ENCODE data around the gene SLC19A2.

SLC19A2 gene

DNA sequence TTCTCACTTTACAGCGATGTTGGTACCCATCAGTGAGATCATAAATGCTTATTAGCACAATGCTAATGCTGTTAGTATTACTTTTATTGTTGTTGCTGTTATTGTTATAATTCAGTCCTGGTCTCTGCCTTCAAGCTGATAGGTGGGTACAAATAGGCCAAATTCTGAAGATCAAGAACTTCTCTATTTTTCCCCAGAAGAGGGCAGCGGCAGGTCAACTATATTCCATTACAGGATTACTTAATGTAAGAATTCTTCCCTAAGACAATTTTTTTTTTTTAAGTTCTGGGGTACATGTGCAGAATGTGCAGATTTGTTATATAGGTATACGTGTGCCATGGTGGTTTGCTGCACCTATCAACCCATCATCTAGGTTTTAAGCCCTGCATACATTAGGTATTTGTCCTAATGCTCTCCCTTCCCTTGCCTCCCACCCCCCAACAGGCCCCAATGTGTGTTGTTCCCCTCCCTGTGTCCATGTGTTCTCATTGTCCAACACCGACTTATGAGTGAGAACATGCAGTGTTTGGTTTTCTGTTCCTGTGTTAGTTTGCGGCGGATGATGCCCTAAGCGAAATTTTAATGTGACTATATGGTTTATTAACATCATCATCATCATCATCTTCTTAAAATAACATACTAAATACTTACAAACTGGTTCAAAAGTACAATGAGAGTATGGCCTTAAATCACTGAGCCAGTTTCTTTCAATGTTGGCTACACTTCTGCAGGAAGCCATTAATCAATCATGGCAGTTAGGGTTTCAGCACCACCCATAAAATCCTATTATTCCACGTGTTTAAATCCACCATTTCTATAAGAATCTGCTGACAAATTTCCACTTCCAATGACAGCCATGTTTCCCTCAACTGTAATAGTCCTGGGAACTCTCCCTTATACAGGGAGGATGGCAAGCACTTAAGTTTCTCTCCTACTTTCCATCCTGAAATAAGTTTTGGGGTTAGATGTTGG, 19.2 kb downstream of the SLC19A2 start:
- Histone ChIP-seq H3K4me3 (ENCODE audit: insufficient read depth in 1 of 2, low read depth in 1 of 2, low read length in 2 of 2) (no peak overlapping the region), H2BK5ac (ENCODE audit: low read depth, low read length, poor library complexity, severe bottlenecking) (no peak overlapping the region), H3K14ac (ENCODE audit: low read length in 2 of 2) (no peak overlapping the region), H2AK5ac (ENCODE audit: low read length, severe bottlenecking) (no peak overlapping the region), H2BK15ac (ENCODE audit: low read depth, poor library complexity, severe bottlenecking) (no peak overlapping the region), H3K79me1 (replicated peaks; ENCODE audit: low read length, poor library complexity, severe bottlenecking) (peaks cover 2% of the 10 kb centered on the region), H3K23ac (ENCODE audit: low read length in 2 of 2) (no peak overlapping the region), H3K4ac (ENCODE audit: low read depth in 1 of 2, low read length in 2 of 2) (no peak overlapping the region), H4K91ac (ENCODE audit: low read length) (no peak overlapping the region), H3K36me3 (ENCODE audit: control insufficient read depth in 1 of 2, insufficient read depth in 2 of 2, low read depth in 1 of 2, low read length in 2 of 2) (peaks cover 0 to 59% of the 10 kb centered on the region in 2 experiments), H3K9me3 (ENCODE audit: control insufficient read depth, low read length) (no peaks in the 10 kb centered on the region), H2BK12ac (ENCODE audit: low read length in 2 of 2) (no peak overlapping the region), H3K27me3 (ENCODE audit: control insufficient read depth in 1 of 2, insufficient read depth in 1 of 2, low read length in 2 of 2) (no peaks in the 10 kb centered on the region), H3K4me1 (ENCODE audit: control insufficient read depth, insufficient read depth, low read depth, low read length) (no peaks in the 10 kb centered on the region), H2BK120ac (ENCODE audit: low read depth, low read length) (no peak overlapping the region), H3K18ac (ENCODE audit: low read depth in 1 of 2, low read length in 2 of 2) (no peak overlapping the region), H3K4me2 (ENCODE audit: low read length, poor library complexity, severe bottlenecking) (no peak overlapping the region), H3K27ac (ENCODE audit: low read length, poor library complexity, severe bottlenecking) (no peak overlapping the region), H2AFZ (ENCODE audit: low read depth, low read length) (no peak overlapping the region), H3K9ac (ENCODE audit: low read length) (no peak overlapping the region), H4K8ac (ENCODE audit: low read length) (no peak overlapping the region)
- DNase-seq = peak; percentile 62
- 76% methylated on average over 3 of the region's 8 CpGs for WGBS

DNA sequence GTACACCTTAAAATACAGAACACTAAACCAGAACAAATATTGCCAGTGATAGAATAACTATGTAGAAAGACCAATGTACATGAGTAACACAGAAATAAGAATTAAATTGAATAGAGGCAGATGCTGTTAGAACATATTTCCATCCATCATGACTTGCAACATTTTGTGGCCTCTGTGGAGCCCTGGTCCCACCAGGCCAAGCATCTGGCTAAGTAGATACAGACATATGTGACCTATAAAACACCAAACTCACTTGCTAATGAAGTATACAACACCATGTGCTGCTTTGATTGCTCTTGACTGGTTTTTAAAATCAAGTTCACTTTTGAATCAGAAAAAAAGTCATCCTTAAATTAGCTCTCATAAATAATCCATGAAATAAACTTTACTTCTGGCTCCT, 20.5 kb downstream of the SLC19A2 start:
- Histone ChIP-seq H2BK12ac (ENCODE audit: low read length in 2 of 2) (no peak overlapping the region), H3K4me2 (ENCODE audit: low read length, poor library complexity, severe bottlenecking) (no peak overlapping the region), H4K8ac (ENCODE audit: low read length) (no peak overlapping the region), H4K91ac (ENCODE audit: low read length) (no peak overlapping the region), H3K9me3 (ENCODE audit: control insufficient read depth, low read length) (no peaks in the 10 kb centered on the region), H3K27me3 (ENCODE audit: control insufficient read depth in 1 of 2, insufficient read depth in 1 of 2, low read length in 2 of 2) (no peaks in the 10 kb centered on the region), H3K4ac (ENCODE audit: low read depth in 1 of 2, low read length in 2 of 2) (no peak overlapping the region), H2BK120ac (ENCODE audit: low read depth, low read length) (no peak overlapping the region), H2AFZ (ENCODE audit: low read depth, low read length) (no peak overlapping the region), H2AK5ac (ENCODE audit: low read length, severe bottlenecking) (no peak overlapping the region), H3K18ac (ENCODE audit: low read depth in 1 of 2, low read length in 2 of 2) (no peak overlapping the region), H3K36me3 (ENCODE audit: control insufficient read depth in 1 of 2, insufficient read depth in 2 of 2, low read depth in 1 of 2, low read length in 2 of 2) (peaks cover 0 to 57% of the 10 kb centered on the region in 2 experiments), H2BK15ac (ENCODE audit: low read depth, poor library complexity, severe bottlenecking) (no peak overlapping the region), H3K27ac (ENCODE audit: low read length, poor library complexity, severe bottlenecking) (no peak overlapping the region), H3K79me1 (replicated peaks; ENCODE audit: low read length, poor library complexity, severe bottlenecking) (peaks cover 2% of the 10 kb centered on the region), H3K4me1 (ENCODE audit: control insufficient read depth, insufficient read depth, low read depth, low read length) (no peaks in the 10 kb centered on the region), H3K4me3 (ENCODE audit: insufficient read depth in 1 of 2, low read depth in 1 of 2, low read length in 2 of 2) (no peak overlapping the region), H3K23ac (ENCODE audit: low read length in 2 of 2) (no peak overlapping the region), H2BK5ac (ENCODE audit: low read depth, low read length, poor library complexity, severe bottlenecking) (no peak overlapping the region), H3K14ac (ENCODE audit: low read length in 2 of 2) (no peak overlapping the region), H3K9ac (ENCODE audit: low read length) (no peak overlapping the region)
- DNase-seq = no peak

DNA sequence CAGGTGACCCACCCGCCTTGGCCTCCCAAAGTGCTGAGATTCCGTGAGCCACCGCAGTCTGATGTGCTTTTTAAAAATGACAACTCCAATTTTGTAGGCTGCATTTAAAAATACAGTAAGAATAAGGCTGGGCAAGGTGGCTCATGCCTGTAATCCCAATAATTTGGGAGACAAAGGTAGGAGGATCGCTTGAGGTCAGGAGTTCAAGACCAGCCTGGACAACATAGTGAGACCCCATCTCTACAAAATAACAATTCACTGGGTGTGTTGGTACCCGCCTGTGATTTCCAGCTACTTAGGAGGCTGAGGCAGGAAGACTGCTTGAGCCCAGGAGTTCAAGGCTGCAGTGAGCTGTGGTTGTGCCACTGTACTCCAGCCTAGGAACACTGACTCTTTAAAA, 23.4 kb downstream of the SLC19A2 start:
- Histone ChIP-seq H3K27me3 (ENCODE audit: control insufficient read depth in 1 of 2, insufficient read depth in 1 of 2, low read length in 2 of 2) (no peaks in the 10 kb centered on the region), H4K8ac (ENCODE audit: low read length) (no peak overlapping the region), H3K9me3 (ENCODE audit: control insufficient read depth, low read length) (peaks cover 5% of the 10 kb centered on the region), H3K4me3 (ENCODE audit: insufficient read depth in 1 of 2, low read depth in 1 of 2, low read length in 2 of 2) (no peak overlapping the region), H2AK5ac (ENCODE audit: low read length, severe bottlenecking) (no peak overlapping the region), H3K36me3 (ENCODE audit: control insufficient read depth in 1 of 2, insufficient read depth in 2 of 2, low read depth in 1 of 2, low read length in 2 of 2) (peaks cover 0 to 30% of the 10 kb centered on the region in 2 experiments), H2BK12ac (ENCODE audit: low read length in 2 of 2) (no peak overlapping the region), H2AFZ (ENCODE audit: low read depth, low read length) (no peak overlapping the region), H3K9ac (ENCODE audit: low read length) (no peak overlapping the region), H3K14ac (ENCODE audit: low read length in 2 of 2) (no peak overlapping the region), H3K18ac (ENCODE audit: low read depth in 1 of 2, low read length in 2 of 2) (no peak overlapping the region), H3K27ac (ENCODE audit: low read length, poor library complexity, severe bottlenecking) (no peak overlapping the region), H4K91ac (ENCODE audit: low read length) (no peak overlapping the region), H3K79me1 (replicated peaks; ENCODE audit: low read length, poor library complexity, severe bottlenecking) (no peaks in the 10 kb centered on the region), H3K4ac (ENCODE audit: low read depth in 1 of 2, low read length in 2 of 2) (no peak overlapping the region), H2BK120ac (ENCODE audit: low read depth, low read length) (no peak overlapping the region), H3K4me2 (ENCODE audit: low read length, poor library complexity, severe bottlenecking) (no peak overlapping the region), H3K4me1 (ENCODE audit: control insufficient read depth, insufficient read depth, low read depth, low read length) (no peaks in the 10 kb centered on the region), H2BK5ac (ENCODE audit: low read depth, low read length, poor library complexity, severe bottlenecking) (no peak overlapping the region), H2BK15ac (ENCODE audit: low read depth, poor library complexity, severe bottlenecking) (no peak overlapping the region), H3K23ac (ENCODE audit: low read length in 2 of 2) (no peak overlapping the region)
- 100% methylated on average over 4 of the region's 5 CpGs for WGBS
- DNase-seq = no peak

DNA sequence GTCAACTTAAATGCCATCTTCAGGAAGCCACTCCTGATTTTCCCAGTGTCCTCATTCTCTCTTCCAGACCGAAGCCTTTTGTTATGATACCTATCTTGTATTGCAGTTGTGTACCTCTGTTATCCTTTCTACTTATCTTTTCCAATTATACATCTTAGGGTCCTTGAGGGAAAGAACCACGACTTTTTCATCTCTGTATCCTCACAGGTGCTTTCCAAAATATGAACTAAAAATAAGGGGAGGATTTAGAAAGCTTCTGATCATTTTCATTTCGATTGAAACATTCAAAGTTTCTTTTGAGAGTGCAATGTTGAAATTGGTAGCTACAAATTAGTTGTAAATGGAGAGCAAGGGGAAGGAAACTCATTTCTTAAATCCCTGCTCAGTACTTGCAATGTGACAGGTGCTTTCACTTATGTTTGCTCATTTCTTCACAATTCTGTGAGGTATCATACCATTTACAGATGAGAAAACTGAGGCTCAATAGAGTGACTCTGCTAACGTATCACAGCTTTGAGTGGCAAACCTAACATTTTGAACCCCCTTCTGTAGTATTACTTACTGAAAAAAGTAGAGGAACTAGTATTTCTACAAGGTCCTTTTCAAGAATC, 24.2 kb downstream of the SLC19A2 start:
- WGBS = 94% methylated on average over 1 of the region's 4 CpGs
- no peaks in the 10 kb centered on the region for H3K79me1 ChIP-seq (replicated peaks; ENCODE audit: low read length, poor library complexity, severe bottlenecking)
- H2BK12ac ChIP-seq (ENCODE audit: low read length in 2 of 2) = no peak overlapping the region
- H3K18ac ChIP-seq (ENCODE audit: low read depth in 1 of 2, low read length in 2 of 2) = no peak overlapping the region
- H3K9ac ChIP-seq (ENCODE audit: low read length) = no peak overlapping the region
- no peak overlapping the region for H3K27ac ChIP-seq (ENCODE audit: low read length, poor library complexity, severe bottlenecking)
- H3K14ac ChIP-seq (ENCODE audit: low read length in 2 of 2) = no peak overlapping the region
- peaks cover 14% of the 10 kb centered on the region for H3K9me3 ChIP-seq (ENCODE audit: control insufficient read depth, low read length)
- no peak overlapping the region for H4K8ac ChIP-seq (ENCODE audit: low read length)
- no peak overlapping the region for H3K4ac ChIP-seq (ENCODE audit: low read depth in 1 of 2, low read length in 2 of 2)
- H3K4me2 ChIP-seq (ENCODE audit: low read length, poor library complexity, severe bottlenecking) = no peak overlapping the region
- H3K23ac ChIP-seq (ENCODE audit: low read length in 2 of 2) = no peak overlapping the region
- H2AFZ ChIP-seq (ENCODE audit: low read depth, low read length) = no peak overlapping the region
- H2BK120ac ChIP-seq (ENCODE audit: low read depth, low read length) = no peak overlapping the region
- no peak overlapping the region for H2AK5ac ChIP-seq (ENCODE audit: low read length, severe bottlenecking)
- no peak overlapping the region for H4K91ac ChIP-seq (ENCODE audit: low read length)
- H3K36me3 ChIP-seq (ENCODE audit: control insufficient read depth in 1 of 2, insufficient read depth in 2 of 2, low read depth in 1 of 2, low read length in 2 of 2) = peaks cover 0 to 21% of the 10 kb centered on the region in 2 experiments
- no peaks in the 10 kb centered on the region for H3K4me1 ChIP-seq (ENCODE audit: control insufficient read depth, insufficient read depth, low read depth, low read length)
- no peaks in the 10 kb centered on the region for H3K27me3 ChIP-seq (ENCODE audit: control insufficient read depth in 1 of 2, insufficient read depth in 1 of 2, low read length in 2 of 2)
- no peak overlapping the region for H2BK5ac ChIP-seq (ENCODE audit: low read depth, low read length, poor library complexity, severe bottlenecking)
- H2BK15ac ChIP-seq (ENCODE audit: low read depth, poor library complexity, severe bottlenecking) = no peak overlapping the region
- no peak overlapping the region for H3K4me3 ChIP-seq (ENCODE audit: insufficient read depth in 1 of 2, low read depth in 1 of 2, low read length in 2 of 2)
- no peak for DNase-seq

Data from mesenchymal stem cell (in vitro differentiated cells and primary cell).